Measurements from ENCODE around the gene LFNG.

LFNG gene

DNA sequence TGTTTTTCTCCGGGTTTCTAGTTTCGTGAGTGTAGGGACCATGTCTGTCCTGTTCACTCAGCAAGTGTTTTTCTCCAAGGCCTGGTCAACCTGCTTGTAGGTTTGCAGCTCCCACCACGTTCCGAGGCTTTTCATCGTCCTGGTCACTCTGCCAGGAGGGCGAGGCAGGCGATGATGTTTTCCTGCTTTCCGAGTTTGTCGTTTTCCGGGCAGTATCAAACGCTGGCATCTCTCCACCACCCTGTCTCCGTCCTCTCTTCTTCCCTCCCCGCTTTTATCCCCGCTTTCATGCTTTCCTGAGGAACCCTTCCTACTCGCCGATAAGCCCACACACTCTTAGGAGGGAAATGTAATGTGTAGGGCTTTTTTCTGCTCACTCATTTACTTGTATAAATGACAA lies 50.4 kb downstream of the LFNG start:
- DNase-seq (ENCODE audit: low read depth in 2 of 2) = no peak

DNA sequence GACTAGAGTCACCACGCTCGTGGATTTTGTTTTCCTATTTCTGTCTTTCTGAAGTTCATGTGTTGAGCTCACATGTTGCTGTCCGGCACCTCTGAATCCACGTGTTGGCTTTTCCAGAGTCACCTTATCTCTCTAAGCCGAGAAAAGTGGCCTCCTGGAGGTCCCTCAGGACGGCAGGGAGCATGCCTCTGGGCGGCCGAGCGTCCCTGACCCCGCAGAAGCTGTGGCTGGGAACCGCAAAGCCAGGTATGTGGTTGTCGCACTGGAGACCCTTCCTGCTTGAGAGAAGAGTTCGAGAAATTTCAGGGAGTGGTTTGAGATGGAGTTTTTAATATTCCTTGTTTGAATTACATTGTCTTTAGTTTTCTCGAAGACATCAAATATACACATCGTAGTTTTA lies 51.8 kb downstream of the LFNG start:
- no peak for DNase-seq (ENCODE audit: low read depth in 2 of 2)

DNA sequence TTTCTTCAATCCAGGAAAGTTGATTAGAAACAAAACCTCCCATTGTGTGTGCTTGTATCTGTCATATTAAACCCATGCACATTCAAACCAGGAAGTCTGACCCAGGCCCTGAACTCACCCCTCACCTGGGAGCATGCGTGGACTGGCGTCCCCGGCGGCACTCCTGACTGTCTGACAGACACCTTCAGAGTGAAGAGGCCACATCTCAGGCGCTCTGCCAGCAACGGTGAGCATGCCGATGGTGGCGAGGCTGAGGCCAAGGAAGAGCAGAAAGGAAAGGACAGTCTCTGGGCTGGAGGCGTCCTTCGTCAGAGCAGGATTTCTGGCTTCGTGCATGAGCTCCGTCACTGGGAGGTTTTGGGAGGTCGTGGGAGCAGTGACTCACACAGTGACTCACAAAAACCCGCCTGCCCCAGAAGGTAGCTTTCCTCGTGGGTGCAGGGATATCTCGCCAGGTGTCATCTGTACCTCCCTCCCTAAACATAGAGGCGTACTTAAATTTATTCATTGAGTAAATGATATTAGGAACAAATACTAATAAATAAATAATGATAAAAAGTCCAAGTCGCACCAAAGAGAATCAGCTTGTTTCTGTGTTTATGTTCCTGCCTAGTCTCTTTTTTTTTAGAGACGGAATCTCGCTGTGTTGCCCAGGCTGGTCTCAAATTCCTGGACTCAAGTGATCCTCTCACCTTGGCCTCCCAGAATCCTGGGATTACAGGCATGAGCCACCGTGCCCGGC lies 52.7 kb downstream of the LFNG start:
- DNase-seq (ENCODE audit: low read depth in 2 of 2) = no peak

DNA sequence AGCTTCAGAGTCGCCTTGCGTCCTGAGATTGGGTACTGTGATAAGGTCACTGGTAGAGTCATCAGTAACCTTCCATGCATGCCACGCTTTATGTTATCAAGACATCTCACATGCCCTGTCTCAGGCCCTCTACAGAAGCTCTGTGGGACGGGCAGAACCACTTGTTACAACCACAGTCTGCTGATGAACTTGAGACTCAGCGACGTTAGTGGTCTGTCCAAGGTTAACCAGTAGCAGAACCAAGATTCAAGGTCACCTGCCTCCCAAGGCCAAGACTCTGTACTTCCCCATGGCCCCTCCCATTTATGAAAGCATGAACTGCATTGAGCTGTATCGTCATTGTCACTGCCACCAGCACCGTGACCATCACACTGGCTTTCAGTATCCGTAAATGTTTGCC lies 54.2 kb downstream of the LFNG start:
- no peak for DNase-seq (ENCODE audit: low read depth in 2 of 2)

DNA sequence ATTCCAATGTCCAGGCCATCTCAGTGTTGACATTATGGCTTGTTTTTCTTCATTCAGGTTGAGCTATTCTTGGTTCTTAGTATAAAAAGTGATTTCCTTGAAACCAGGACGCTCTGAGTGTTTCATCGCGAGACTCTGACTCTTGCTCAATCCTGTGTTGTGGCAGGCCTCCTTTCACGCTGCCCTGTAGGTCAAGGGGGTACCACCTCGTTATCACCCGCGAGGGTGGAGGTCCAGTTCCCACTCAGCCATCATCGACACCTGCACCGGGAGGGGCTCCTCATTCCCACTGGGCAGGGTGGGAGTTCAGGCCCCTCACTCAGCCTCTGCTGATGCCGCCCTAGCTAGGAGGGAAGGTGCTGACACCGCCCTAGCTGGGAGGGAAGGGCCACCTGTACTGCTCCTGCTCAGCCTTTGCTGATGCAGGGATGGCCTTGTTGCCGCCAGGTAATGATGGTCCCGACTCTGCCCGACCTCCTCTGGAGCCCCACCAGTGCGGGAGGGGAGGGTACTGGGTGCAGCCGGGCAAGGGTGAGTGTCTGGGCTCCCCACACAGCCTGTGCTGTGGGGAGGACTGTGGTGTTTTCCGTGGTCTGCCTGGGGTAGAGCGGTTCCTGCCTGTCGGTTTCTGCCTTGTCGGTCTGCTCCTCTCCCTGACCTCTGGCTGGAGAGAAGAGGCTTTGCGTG lies 55.6 kb downstream of the LFNG start:
- no peak for DNase-seq (ENCODE audit: low read depth in 2 of 2)

DNA sequence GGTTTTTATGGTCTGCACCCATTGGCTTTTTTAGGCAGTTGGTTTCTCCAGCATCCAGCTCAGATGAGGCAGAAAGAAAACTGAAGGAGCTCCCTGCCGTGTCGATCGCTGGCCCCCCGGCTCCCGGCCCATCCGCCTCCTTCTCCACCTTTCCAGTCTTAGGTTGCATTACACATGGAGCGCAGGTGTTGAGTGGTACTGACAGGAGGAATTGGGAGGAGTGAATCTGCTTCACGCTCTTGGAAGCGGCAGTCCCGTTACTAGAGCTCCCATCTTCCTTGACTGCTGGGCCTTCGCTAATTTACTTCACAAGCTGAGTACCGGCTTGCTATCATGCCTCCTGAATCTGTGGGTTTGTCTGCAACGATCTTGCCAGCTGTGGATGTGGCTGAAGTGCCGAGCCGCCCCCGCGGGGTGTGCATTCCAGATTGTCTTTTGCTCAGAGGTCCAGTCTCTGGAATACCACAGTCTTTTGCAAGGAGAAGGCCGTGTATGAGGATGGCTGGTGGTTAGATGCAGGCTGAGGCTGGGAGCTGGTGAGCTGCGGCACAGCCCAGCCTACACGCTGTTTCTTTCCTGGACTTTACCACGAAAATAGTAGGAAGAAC lies 56.3 kb downstream of the LFNG start:
- DNase-seq (ENCODE audit: low read depth in 2 of 2) = no peak

DNA sequence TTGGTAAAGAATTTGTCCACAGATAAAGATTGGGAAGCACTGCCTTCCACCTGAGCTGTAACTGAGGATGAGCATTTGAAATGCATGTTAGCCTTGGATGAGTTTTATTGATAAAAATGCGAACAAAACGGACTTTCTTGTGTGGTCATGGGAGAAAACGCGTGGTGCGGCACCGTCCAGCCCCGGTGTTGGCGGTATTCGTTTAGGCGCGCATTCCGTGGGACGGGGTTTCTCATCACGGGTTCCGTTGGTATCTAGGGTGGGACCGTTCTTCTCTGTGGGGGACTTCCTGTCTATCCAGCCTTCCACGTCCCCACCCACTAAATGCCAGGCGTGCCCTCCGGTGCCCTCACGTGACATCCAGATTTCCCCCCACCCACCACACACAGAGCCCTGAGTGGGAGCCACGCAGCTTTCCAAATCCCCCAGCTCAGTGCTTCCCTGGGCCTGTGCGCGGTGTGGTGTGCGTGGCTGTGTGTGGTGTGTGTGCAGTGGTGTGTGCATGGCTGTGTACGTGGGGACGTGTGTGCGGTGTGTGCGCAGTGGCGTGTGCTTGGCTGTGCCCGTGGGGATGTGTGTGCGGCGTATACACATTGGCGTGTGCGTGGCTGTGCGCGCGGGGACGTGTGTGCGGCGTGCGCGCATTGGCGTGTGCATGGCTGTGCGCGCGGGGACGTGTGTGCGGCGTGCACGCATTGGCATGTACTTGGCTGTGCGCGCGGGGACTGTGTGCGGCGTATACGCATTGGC lies 57.3 kb downstream of the LFNG start:
- no peak for DNase-seq (ENCODE audit: low read depth in 2 of 2)

Measured in stimulated activated CD4-positive, alpha-beta T cell treated with anti-CD3 and anti-CD28 coated beads, Interleukin-12 subunit alpha, Interleukin-12 subunit beta, amount 100 ng/mL, for 24 hours (primary cell).